ENCODE results near the gene PIK3R4.

The PIK3R4 gene

GRCh38 chr3:130789782-130790322, 43.2 kb upstream of the PIK3R4 start:
- H2AFZ ChIP-seq (ENCODE audit: low read depth, low read length, severe bottlenecking), result no peak overlapping the region
- no peaks in the 10 kb centered on the region for H3K36me3 ChIP-seq (ENCODE audit: low read length)
- no peak overlapping the region for H3K4me3 ChIP-seq (ENCODE audit: insufficient read depth, low read length, poor library complexity, severe bottlenecking)
- no peaks in the 10 kb centered on the region for H3K79me2 ChIP-seq (ENCODE audit: insufficient read depth, low read length)
- 0 out of 2 replicates have a peak, but pooled peaks cover 2% of the 10 kb centered on the region for H3K27me3 ChIP-seq (ENCODE audit: low read length)
- no peaks in the 10 kb centered on the region for H3K9me2 ChIP-seq (replicated peaks; ENCODE audit: insufficient read depth, low read length)
- H4K20me1 ChIP-seq (ENCODE audit: low read depth, low read length), result no peaks in the 10 kb centered on the region
- no peak overlapping the region for H3K9ac ChIP-seq (ENCODE audit: low read length)
- no peaks in the 10 kb centered on the region for H3K9me3 ChIP-seq (ENCODE audit: insufficient read depth, low read length)
- H3K27ac ChIP-seq (ENCODE audit: low read depth, low read length), result no peak overlapping the region
- H3F3A ChIP-seq (ENCODE audit: insufficient read depth), result no peaks in the 10 kb centered on the region
- no peak overlapping the region for H3K4me2 ChIP-seq (ENCODE audit: low read depth, low read length, poor library complexity, severe bottlenecking)
- TF ChIP-seq EZH2phosphoT487 (conservative IDR thresholded peaks at IDR 0.05; ENCODE audit: low read length), result no peak
- TF ChIP-seq CTCF (IDR thresholded peaks at IDR 0.05; ENCODE audit: insufficient read depth, low read length, poor library complexity, severe bottlenecking), result no peak

- Histone ChIP-seq H3K27me3 (ENCODE audit: low read length) (0 out of 2 replicates have a peak, but pooled peaks cover 2% of the 10 kb centered on the region), H3K9me2 (replicated peaks; ENCODE audit: insufficient read depth, low read length) (no peaks in the 10 kb centered on the region), H3K4me2 (ENCODE audit: low read depth, low read length, poor library complexity, severe bottlenecking) (no peak overlapping the region), H3K9ac (ENCODE audit: low read length) (no peak overlapping the region), H3K27ac (ENCODE audit: low read depth, low read length) (no peak overlapping the region), H3K36me3 (ENCODE audit: low read length) (no peaks in the 10 kb centered on the region), H2AFZ (ENCODE audit: low read depth, low read length, severe bottlenecking) (no peak overlapping the region), H4K20me1 (ENCODE audit: low read depth, low read length) (no peaks in the 10 kb centered on the region), H3K9me3 (ENCODE audit: insufficient read depth, low read length) (no peaks in the 10 kb centered on the region), H3F3A (ENCODE audit: insufficient read depth) (no peaks in the 10 kb centered on the region), H3K79me2 (ENCODE audit: insufficient read depth, low read length) (no peaks in the 10 kb centered on the region), H3K4me3 (ENCODE audit: insufficient read depth, low read length, poor library complexity, severe bottlenecking) (no peak overlapping the region)
- TF ChIP-seq EZH2phosphoT487 (conservative IDR thresholded peaks at IDR 0.05; ENCODE audit: low read length), result no peak
- TF ChIP-seq CTCF (IDR thresholded peaks at IDR 0.05; ENCODE audit: insufficient read depth, low read length, poor library complexity, severe bottlenecking), result no peak
Measured at GRCh38 chr3:130787422-130788068, 40.9 kb upstream of the PIK3R4 start.

GRCh38 chr3:130786306-130786705, 39.7 kb upstream of the PIK3R4 start:
- H3K79me2 ChIP-seq (ENCODE audit: insufficient read depth, low read length), result no peaks in the 10 kb centered on the region
- no peak overlapping the region for H3K4me3 ChIP-seq (ENCODE audit: insufficient read depth, low read length, poor library complexity, severe bottlenecking)
- H3K9me2 ChIP-seq (replicated peaks; ENCODE audit: insufficient read depth, low read length), result no peaks in the 10 kb centered on the region
- H3F3A ChIP-seq (ENCODE audit: insufficient read depth), result no peaks in the 10 kb centered on the region
- no peak overlapping the region for H3K9ac ChIP-seq (ENCODE audit: low read length)
- no peak overlapping the region for H3K27ac ChIP-seq (ENCODE audit: low read depth, low read length)
- no peak for TF ChIP-seq CTCF (IDR thresholded peaks at IDR 0.05; ENCODE audit: insufficient read depth, low read length, poor library complexity, severe bottlenecking)
- TF ChIP-seq EZH2phosphoT487 (conservative IDR thresholded peaks at IDR 0.05; ENCODE audit: low read length), result no peak
- H3K9me3 ChIP-seq (ENCODE audit: insufficient read depth, low read length), result no peaks in the 10 kb centered on the region
- no peak overlapping the region for H3K4me2 ChIP-seq (ENCODE audit: low read depth, low read length, poor library complexity, severe bottlenecking)
- H2AFZ ChIP-seq (ENCODE audit: low read depth, low read length, severe bottlenecking), result no peak overlapping the region
- H3K27me3 ChIP-seq (ENCODE audit: low read length), result no peaks in the 10 kb centered on the region
- H3K36me3 ChIP-seq (ENCODE audit: low read length), result no peaks in the 10 kb centered on the region
- H4K20me1 ChIP-seq (ENCODE audit: low read depth, low read length), result no peaks in the 10 kb centered on the region
